GM19023 (cell line): Measurements from ENCODE around the gene SH3PXD2A.
"Not testable (repeated sequence)": the region's sequence is repeated elsewhere in the genome, so short reads cannot be mapped to it uniquely, and the experiment has no call there.

Experiments
- ATAC-seq: cut with Tn5 transposase; IDR thresholded peaks from one replicate; pipeline ENCODE4 v1.9.1; 2021; ENCODE audit warnings: mild to moderate bottlenecking, moderate library complexity; ENCODE audit not compliant: unreplicated experiment

SH3PXD2A gene

DNA sequence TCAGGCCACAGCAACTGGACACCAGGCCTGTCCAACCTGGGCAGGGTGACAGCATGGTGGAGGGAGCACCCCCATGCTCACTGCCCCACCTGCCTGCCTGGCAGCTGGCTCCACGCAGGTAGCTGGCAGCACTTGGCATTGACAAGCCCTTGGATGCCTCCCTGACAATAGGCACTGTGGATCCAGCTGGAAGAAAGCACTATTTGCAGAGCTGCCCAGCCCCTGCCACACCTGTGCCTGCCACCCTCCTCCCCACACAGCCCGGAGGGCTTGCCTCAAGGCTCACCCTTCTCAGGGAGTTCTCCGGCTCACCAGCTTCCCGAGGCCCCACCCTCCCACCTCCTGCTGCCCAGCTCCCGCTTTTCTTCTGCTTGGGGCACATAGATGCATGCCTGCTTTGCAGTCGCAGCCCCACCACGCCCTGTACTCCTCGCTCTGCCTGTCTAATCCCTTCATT, 201.8 kb downstream of the SH3PXD2A start:
- ATAC-seq: no peak

DNA sequence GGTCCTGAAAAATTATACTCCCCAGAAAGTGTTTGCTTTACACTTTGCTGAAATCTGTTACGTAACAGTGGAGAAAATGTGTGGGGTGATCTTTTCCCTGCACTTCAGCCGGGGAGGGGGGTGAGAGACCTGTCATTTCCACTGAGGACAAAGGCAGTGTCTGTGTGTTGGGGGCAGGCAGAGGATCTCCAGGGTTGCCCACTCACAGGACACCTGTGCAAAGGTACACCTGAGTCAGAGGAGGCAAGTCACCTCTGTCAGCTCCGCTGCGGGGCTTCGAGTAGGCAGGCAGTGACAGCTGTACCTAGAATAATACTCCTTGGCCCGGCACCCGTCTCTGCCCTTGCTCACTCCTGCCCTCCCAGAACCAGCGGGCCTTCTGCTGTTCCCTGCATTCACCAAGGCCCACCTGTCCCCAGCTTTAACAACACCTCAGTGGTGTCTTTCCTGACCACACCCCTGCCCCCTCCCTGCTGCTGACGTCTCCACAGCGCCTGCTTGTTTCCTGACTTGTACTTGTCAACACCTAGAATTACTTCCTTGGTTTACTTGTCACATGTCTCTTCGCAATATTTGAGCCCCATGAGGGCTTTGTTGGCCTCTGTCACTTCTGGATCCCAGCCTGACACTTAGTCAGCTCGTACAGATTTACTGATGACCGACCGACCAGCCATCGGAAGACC, 202.6 kb downstream of the SH3PXD2A start:
- ATAC-seq: no peak

DNA sequence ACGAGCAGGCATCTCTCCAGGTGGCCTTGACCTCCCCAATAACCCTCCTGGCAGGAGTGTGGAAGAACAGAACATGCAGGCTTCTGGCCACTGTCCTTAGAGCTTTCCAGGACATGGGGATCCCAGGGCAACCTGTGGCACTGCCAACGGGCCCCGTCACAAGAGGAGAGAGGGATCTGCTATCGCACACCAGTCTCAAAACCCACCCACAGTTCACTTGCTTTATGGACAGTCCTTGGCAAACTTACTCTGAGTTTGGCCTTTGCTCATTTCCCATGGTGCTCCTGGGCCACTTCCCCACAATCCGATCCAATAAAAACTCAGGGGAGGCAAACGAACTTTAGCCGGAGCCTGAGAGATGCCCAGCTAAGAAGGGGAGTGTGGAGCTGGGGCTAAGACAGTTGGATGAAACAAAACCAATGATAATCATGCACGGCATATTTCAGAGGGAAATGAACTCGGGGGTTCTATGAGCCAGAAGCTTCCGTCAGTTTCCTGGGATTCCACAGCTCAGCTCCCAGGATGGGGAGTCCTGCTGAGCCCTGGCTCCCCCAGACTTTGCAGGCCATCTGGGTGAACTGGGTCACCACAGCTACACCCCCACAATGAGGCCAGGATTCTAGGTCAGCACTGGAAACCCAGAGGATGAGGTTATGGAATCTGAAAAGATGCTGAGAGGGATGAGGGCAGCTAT, 203.4 kb downstream of the SH3PXD2A start:
- ATAC-seq: no peak

DNA sequence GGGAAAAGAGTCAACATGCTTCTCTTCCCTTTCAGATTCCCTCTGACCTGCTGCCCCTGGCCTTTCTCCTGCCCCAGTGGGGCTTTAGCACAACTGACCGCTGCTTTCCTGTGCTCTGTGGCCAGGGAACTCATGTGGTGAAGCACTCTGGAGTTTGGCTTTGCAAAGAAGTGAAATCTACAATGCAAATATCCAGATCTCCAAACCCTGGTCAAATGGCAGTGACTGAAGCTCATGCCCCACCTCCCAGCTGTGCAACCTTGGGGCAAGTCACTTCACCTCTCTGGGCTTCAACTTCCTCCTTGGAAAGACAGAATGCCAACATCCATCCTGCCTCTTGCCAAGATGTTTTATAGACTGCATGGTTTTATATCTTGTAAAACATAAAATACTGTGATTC, 204.0 kb downstream of the SH3PXD2A start:
- ATAC-seq: no peak

DNA sequence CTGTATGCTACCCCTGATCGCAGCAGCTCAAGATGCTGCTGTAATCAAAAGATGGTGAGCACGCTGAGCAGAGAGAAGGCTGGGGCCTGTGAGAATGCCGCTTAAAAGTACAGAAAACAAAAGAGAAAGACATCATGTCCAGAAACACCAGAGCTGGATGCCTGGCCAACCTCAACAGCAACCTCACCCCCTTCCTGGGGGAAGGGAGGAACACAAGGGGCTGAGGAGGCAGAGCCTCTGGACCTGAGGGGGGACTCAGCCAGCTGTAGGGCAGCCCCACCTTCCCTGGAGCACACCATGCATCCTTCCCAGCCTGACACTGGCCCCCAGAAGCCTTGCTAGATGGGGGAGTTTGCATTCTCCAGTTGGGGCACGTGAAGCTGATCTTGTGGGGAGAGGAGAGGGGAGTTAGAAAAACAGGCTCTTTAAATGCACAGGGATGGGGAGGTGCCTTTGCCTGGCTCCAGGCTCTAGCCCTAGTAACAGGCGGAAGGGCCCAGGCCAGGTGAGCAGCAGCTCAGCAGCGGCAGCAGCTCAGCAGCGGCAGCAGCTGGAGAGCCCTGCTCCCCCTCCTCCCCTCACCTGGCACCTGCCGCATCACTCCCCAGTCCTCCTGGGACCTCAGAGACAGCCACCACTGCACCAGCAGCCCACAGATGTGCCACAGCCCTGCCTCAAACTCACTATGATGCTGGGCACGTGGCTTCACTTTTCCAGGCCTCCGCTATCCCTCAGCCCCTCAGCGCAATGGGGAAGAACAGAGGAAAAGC, 205.5 kb downstream of the SH3PXD2A start:
- no peak for ATAC-seq

DNA sequence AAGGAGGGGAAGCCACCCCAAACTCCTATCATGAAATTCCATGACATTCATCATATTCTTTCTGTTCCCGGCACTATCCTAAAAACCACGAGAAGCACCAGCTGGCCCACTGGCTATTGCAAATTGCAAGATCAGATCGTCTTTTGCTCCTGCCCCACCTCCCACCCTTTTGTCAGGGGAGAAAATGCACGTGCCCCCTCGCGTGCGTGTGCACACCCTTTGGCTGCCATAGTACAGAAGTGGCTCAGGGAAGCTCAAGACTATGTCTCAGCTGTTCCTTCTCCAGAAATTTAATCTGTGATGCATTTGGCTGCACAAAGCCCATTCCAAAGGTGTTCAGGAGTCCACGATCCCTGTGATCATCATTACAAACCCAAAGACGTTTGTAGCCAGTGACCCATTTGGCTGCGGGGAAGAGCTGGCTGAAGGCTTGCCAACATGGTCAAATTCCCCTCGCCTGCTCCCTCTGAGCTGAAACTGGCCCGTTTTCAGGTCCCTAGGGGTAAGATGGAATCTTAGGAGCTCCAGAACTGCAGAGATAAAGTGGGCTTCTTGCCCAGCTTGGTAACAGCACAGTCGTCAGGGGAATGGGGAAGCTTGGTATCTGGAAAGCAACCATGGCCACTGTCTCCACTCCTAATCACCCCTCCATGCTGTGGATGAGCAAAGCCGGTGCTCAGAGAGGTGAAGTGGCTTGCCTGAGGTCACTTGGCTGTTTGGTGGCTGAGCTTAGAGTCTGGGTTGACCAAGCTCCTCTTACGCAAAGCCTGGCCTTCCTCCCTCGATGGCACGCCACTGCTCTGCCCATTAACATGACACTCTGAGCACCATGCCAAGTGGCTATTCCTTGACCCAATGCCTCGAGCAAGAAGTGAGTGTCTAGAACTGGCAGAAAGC, 206.5 kb downstream of the SH3PXD2A start:
- no peak for ATAC-seq

DNA sequence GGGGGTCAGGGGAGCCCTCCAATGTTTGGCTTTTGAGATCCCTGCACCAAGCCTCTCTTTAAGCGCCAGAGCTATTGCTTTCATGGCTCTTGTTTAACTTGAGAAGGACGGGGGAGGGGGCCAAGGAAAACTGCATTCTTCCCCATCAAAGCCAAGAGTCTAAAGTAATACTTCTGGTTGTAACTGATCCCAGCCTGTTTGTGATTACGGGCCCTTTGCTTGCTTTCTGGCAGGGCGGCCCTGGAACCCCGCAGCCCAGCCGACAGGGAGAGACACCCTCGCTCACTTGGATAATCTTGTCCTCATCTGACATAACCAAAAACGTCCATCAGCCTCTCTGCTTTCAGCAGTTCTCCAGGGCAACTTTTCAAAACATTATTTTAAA, 207.1 kb downstream of the SH3PXD2A start:
- ATAC-seq: no peak

DNA sequence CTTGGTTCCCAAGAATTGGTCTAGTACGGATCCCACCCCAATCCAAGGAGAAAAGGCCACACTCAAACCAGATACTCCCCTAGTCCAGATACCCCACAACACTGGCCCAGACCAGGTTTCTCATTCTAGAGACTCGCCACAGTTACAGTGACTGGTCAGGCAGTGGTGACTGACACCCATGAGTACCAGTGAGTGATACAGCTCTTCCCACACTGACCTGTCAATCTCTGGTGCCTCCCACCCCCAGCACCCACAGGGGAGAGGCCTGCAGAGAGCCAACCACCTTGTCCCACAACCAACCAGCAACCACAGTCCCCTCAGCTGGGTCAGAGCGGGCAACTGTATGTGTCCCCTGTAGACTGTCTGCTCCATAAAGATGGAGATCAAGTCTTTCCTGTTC, 209.1 kb downstream of the SH3PXD2A start:
- no peak for ATAC-seq

DNA sequence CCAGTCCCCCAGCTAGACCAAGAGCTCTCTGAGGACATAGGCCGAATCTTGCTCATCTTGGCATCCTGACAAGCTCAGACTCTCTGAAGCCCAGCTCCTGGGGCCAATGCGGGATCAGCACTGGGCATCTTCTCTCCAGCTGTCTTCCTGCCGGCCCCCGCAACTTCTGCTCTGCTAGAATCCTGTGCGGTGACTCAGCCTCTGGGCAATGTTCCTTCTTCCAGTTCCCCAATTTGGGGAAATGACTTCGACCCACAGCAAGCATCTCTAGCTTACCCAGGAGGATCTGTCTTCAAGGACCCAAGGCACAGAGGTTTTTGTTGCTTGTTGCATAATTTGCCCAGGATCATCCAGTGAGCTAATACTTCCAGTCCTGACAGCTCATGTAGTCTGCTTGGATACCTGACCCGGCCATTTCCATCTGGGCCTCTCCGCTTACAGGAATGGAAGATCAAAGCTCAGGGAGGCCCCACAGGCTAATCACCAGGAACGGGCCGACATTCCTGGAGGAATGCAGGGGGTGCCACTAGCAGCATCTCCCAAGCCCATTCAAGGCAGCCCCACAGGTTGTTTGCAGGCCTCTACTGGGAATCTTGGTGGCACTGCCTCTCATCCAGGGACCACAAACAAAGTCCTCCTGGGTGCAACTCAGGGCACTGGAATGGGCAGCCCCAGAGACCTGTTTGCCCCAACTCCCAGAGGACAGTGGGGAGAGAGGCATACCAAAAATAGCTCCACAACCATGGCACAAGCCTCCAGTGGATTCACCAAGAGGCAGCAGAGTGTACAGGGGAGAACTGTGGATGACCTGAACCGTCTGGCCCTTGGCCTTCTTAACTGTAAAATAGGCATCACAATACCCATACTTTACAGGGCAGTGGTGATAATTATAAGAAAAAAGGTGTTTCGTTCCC, 210.0 kb downstream of the SH3PXD2A start:
- ATAC-seq: no peak

DNA sequence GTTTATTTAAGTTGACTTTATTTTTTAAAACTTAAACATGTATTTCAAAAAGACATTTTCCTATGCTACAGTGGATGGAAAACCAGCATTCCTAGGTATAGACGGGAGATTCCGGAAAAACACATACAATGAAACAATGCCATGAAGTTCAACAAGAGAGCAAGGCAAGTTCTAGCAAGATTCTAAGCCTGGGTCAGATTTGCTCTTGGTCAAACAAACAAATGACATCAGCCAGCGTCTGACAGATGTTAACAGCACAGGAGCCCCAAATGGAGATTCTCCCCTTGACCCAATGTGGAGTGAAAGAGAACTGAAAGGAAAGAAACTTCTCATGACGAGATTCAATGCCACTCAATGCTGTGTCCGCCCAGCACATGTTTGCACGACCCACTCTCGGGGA, 212.0 kb downstream of the SH3PXD2A start:
- ATAC-seq: no peak

DNA sequence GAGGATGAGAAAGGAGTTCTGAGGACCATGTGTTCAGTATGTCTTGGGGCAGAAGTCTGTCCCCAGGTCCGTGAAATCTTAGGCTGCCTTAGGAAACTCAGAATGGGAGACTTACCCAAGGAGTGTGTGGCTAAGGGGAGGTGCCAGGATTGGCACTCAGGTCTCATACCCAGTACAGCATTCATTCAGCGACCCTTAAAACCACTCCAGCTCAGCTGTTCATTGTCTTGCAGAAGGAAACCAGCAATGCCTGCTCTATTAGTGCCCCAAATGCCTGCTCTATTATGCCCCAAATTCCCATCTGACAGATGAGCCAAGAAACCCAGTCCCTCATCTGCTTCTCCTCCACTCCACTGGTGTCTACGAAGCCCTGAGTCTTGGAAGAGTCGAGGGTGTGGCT, 214.1 kb downstream of the SH3PXD2A start:
- ATAC-seq: no peak

DNA sequence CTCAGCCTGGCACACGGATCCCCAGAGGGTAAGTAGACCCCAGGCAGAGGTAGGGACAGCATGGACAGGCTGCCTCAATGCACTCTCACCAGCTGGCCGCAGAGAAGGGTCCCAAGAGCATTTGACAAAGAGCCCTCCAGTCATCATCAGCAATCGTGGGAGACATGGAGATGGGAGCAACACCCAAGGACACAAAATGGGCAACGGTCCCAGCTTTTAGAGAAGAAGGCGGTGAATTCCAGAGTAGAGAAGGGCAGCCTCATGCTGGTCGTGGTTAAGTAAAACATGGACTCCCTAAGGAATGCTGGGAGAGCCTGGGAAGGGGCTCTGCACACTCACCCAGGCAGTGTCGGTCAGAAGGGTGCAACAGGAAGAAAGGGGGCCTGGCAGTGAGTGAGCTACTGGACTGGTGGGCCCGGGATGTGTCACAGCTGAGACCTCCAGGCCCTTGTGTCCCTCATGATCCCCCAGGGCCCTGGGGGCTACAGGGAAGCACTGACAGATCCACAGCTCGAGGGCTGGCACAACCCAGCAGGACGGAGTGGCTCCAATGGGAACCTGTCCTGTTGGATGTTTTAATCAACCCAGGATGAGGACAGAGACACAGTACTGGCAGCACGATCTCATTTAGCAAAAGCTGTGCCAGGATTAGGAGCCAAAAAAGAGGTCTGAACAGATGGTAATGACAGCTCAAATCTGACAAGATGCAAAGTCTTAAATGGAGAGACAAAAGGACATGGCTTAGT, 214.8 kb downstream of the SH3PXD2A start:
- no peak for ATAC-seq

DNA sequence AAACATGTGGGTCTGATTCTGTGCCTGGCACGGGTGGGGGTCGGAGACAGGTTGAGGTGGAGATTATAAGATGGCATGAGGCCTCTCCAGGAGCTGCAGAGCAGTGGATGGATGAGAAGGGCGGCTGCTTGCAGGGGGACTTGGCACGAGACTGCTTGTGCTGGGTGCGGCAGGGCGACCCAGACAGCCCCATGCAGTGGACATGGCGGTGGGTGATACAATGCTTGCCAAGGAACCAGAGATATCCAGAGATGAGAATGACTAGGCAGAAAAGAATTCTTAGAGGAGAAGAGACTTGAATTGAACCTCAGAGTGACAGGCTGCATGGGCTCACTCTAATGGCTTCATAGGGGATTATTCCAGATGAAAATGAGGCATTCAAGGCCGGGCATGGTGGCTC, 216.4 kb downstream of the SH3PXD2A start:
- no peak for ATAC-seq

DNA sequence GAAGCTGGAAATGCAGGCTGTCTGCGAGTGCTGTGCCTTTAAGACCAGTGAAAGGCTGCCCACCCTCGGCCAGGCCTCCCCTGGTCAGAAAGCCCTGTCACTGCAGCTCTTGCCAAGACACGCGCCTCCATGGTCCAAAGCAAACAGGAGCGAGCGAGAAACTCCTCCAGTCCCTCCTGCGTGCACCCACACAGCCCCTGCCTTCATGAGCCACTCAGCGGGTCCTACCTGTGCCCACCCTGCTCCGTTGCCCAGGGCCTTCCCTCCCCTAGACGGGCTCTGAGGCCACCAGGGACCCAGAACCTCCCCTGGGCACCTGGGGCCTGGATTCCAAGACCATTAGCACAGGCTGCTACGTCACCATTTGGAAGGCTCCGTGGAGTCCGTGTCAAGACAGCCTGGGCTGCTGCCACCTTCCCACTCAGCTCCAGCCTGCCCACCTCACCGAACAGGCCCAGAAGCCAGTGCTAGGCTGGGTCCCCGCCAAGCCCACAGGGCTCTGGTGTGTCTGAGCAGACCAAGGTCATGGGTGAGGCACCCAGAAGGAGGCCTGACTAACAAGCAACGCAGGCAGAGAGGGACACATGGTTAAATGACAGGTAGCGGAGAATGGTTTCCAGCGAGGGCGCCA, 217.3 kb downstream of the SH3PXD2A start:
- ATAC-seq: no peak

DNA sequence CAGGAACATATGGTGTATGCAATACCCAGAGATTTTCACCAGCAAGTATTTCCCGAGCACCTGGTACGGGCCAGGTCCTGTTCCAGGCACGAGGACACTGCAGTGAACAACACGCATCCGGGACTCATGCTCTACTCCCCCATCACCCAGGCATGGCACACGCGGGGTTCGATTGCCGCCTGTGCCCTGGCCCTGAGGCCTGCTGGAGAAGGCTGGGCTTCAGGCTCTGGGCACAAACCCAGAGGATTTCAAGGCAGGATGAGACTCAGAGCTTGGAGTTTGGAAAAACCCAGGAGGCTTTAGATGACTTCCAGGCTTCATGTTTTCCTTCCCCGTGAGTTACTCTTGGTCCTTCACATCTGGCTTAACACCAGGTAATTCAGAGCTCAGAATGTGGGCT, 218.4 kb downstream of the SH3PXD2A start:
- ATAC-seq: no peak

DNA sequence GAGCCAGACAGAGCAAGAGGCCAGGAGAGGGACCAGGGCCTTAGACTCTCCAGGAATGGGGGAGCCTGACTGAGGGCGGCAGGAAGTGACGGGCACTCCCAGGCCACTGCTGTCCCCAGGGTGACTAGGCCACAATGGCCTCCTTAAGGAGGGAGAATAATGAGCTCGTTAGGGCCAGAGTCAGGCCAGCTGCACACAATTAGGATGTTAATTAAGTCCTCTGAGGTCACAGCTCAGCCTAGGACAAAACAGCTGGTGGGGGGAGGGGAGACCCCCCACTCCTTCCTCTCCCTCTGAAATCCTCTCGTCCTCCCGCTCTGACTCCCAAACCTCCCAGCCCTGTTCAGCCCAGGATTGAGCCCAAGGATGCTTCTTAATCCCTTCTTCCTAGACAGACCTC, 218.9 kb downstream of the SH3PXD2A start:
- ATAC-seq: no peak

DNA sequence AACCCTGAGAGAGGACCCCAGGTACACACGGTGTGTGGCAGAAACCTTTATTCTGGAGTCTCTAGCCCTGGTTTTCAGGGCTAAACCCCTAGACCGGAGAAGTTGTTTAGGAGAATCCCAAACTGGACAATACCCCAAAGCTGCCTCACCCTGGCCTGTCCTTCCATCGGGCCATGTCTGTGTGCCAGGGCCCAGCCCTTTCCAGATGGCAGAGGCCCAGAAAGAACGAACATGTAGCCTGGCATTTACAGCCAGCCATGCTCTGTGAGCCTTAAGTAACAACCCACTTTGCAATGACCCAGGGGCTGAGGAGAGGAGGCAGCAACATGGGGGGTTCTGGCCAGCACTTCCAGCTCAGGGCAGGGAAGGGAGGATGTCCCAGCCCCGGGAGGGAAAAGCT, 219.8 kb downstream of the SH3PXD2A start:
- no peak for ATAC-seq

DNA sequence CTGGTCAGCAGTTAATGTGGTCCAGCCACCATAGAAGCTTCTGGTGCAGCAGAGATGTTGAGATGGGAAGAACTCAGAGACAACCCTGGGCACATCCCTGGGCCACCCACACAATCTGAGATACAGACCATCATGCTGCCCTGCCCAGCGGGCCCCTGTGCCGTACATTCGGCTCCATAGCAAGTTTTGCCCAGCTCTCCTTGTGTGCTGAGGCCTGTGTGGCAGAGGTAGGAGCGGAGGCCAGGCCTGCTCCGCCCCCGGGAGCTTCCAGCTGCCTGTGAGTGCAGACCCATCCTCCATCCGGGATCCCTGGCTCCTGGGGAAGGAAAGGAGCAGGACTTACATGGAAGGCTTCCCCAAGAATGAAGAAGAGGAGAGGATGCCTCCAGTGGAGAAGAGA, 221.5 kb downstream of the SH3PXD2A start:
- no peak for ATAC-seq

DNA sequence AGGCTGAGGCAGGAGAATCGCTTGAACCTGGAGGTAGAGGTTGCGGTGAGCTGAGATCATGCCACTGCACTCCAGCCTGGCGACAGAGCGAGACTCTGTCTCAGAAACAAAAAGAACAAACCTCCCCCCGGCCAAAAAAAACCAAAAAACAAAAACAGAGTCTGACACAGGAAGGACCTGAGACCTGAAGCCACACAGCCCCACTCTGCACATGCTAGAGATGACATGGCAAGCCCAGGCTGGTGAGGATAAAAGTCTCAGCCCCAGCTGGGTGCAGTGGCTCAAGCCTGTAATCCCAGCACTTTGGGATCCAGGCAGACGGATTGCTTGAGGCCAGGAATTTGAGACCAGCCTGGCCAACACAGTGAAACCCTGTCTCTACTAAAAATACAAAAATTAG, 222.5 kb downstream of the SH3PXD2A start:
- not testable (repeated sequence) for ATAC-seq
